ENCODE data around the gene SPARCL1.

- TF ChIP-seq CTCF (conservative IDR thresholded peaks at IDR 0.05; ENCODE audit: low read depth in 2 of 2) (no peak), EZH2phosphoT487 (IDR thresholded peaks at IDR 0.05; ENCODE audit: unreplicated experiment) (no peak), JUNB (IDR thresholded peaks at IDR 0.05; ENCODE audit: unreplicated experiment) (no peak), CREB1 (CRISPR knock-in tag; IDR thresholded peaks at IDR 0.05; ENCODE audit: low read depth) (no peak)
Observed at GRCh38 chr4:87545052-87545451, 15.9 kb upstream of the SPARCL1 start.
